NT2/D1 (cell line): ENCODE data around the gene SECTM1.

ENCODE experiments used
- SUZ12 ChIP-seq: IDR thresholded peaks from 2 replicates; pipeline ENCODE4 v1.6.1; 2011; ENCODE audit not compliant: insufficient read length, insufficient read depth; ENCODE audit errors: extremely low read depth
- YY1 ChIP-seq: IDR thresholded peaks from 2 replicates; pipeline ENCODE4 v1.6.1; 2011; ENCODE audit not compliant: insufficient read length, insufficient read depth

- TF ChIP-seq YY1, result no peak
- TF ChIP-seq SUZ12, result no peak
These were observed 23.8 kb upstream of the SECTM1 start for GRCh38 chr17:82357394-82357793.
